ENCODE results near the gene PLA2G6.

Gene PLA2G6

DNA sequence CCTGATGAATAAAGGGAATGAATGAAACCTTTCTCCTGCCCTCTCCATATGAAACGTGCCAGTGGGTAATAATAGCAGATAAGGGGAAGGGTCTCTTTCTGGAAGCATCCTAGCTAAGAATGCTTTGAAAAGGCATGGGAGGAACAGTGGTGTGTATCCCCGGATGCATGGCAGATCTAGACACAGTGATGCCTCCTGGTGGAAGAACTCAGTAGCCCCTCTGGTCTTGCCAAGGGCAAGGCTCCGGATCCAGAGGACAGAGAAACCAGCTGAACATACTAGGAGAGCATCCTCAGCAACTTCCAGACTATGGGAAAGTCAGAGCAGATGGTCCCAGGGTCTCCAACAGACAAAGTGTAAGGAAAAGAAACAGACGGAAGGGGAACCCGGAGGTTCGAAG, 77.5 kb downstream of the PLA2G6 start:
- DNase-seq (ENCODE audit: low spot score), result no peak
- in situ Hi-C loops (cut with MboI; ENCODE audit: low sequenced_read_pairs, unreplicated experiment), result no loop called here

DNA sequence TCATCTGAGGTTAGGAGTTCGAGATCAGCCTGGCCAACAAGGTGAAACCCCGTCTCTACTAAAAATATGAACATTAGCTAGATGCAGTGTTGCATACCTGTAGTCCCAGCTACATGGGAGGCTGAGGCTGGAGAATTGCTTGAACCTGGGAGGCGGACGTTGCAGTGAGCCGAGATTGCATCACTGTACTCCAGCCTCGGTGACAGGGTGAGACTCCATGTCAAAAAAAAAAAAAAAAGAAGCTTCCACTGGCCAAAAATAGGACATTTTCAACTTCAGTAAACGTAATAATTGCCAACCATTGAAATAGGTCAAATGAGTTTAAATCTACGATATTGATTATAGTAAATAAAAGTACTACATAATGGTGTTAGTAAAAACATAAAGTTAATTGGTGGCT, 78.0 kb downstream of the PLA2G6 start:
- in situ Hi-C loops (cut with MboI; ENCODE audit: low sequenced_read_pairs, unreplicated experiment), result no loop called here
- no peak for DNase-seq (ENCODE audit: low spot score)
- TF ChIP-seq, protein P1, sequence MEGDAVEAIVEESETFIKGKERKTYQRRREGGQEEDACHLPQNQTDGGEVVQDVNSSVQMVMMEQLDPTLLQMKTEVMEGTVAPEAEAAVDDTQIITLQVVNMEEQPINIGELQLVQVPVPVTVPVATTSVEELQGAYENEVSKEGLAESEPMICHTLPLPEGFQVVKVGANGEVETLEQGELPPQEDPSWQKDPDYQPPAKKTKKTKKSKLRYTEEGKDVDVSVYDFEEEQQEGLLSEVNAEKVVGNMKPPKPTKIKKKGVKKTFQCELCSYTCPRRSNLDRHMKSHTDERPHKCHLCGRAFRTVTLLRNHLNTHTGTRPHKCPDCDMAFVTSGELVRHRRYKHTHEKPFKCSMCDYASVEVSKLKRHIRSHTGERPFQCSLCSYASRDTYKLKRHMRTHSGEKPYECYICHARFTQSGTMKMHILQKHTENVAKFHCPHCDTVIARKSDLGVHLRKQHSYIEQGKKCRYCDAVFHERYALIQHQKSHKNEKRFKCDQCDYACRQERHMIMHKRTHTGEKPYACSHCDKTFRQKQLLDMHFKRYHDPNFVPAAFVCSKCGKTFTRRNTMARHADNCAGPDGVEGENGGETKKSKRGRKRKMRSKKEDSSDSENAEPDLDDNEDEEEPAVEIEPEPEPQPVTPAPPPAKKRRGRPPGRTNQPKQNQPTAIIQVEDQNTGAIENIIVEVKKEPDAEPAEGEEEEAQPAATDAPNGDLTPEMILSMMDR (IDR thresholded peaks at IDR 0.05; ENCODE audit: borderline replicate concordance, control extremely low read depth, extremely low read depth, insufficient read depth, missing control alignments), result no peak

More for the DNA sequence above, 77.5 kb downstream of the PLA2G6 start:
- TF ChIP-seq, protein P1 (IDR thresholded peaks at IDR 0.05; ENCODE audit: borderline replicate concordance, control extremely low read depth, extremely low read depth, insufficient read depth, missing control alignments), result no peak

DNA sequence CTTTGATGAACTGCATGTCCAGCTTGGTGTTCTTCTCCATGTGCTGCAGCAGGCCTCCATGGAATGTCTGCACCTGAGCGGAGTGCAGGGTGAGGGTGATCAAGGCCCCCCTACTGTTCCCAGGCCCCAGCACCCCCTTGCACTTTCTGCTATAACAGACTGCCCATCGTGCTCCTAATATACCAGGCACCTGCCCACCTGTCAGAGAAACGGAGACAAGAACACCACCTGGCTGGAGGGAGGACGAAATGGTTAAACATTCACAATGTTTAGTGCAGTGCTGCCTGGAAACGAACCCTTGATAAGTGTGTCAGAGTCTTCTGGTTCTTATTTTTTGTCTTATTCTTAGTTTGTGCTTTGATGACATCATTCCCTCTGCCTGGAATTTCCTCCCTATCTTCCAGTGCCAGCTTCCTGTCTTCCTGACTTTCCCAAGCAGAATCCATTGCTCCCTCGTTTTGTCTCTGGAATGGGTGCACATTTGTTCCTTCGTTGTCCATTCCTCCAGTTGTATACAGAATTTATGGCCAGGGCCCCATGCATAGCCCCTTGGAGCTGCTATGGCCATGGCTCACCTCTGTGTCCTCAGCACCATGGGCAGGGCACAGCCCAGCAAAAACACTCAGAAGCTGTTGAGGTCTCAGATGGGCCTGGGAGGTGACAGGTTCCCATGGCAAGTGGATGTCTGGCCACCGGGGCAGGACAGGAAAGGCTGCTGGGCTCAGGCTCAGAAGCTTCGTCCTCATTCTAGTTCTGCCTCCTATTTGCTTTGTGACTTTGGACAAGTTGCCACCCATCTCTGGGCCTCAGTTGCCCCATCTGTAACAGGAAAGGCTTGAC, 83.0 kb downstream of the PLA2G6 start:
- no peak for DNase-seq (ENCODE audit: low spot score)
- in situ Hi-C loops (cut with MboI; ENCODE audit: low sequenced_read_pairs, unreplicated experiment), result no loop called here
- TF ChIP-seq, protein P1 (IDR thresholded peaks at IDR 0.05; ENCODE audit: borderline replicate concordance, control extremely low read depth, extremely low read depth, insufficient read depth, missing control alignments), result no peak

DNA sequence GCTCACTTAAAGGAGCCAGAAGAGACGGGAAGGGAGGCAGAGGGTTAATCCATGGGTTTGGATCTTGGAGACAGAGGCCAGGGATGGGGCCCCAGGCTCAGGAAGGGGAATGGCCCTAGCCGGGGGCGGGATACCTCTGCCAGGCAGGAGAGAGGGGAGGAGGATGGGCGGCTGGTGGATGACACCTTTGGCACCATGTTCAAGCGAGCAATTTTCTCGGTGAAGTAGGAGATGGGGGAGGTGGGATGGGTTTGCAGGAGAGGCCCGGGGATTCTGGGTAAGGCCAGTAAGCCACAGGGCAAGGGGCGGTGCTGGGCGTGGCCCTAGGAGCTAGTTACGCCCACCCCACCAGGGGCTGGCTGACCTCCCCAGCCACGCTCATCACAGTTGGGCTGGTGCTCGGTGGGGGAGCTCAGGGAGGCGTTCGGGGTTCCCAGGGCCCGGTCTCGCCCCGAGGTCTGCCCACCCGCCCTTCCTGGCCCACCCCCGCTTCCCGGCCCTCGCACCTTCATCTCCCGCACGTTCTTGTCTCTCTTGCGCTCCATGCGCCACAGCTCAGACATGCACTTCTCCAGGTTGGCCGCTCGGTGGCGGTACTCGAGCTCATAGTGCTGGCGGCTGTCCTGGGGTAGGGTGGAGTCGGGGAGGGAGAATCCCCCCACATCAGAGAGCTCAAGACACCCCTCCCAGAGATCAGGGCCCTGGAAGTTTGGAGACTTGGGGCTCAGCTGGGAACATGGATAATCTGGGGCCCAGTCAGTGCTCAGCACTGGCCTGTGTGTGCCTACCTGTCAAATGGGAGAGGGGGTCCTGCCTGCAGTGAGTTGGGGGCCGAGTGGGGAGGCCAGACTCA, 83.8 kb downstream of the PLA2G6 start:
- in situ Hi-C loops (cut with MboI; ENCODE audit: low sequenced_read_pairs, unreplicated experiment), result no loop called here
- TF ChIP-seq, protein P1 (IDR thresholded peaks at IDR 0.05; ENCODE audit: borderline replicate concordance, control extremely low read depth, extremely low read depth, insufficient read depth, missing control alignments), result no peak

DNA sequence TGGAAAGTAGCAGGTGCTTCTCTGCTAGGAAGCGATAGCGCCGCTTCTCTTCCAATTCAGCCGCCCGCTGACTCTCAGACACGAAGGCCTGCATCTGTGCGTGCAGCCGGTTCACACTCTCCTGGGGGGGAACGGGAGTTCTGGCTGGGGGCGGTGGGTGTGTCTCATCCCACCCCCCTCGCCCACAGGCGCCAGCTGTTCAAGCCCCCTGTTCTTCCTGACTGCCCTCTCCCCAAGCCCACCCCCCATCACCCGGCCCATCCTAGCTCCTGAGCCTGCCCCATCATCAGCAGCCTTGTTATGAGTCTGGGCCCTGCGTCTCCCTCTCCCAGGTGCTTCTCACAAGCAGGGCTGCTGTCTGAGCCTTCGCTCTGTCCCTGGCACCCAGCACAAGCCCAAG, 84.6 kb downstream of the PLA2G6 start:
- no peak for DNase-seq (ENCODE audit: low spot score)
- TF ChIP-seq, protein P1 (IDR thresholded peaks at IDR 0.05; ENCODE audit: borderline replicate concordance, control extremely low read depth, extremely low read depth, insufficient read depth, missing control alignments), result no peak
- in situ Hi-C loops (cut with MboI; ENCODE audit: low sequenced_read_pairs, unreplicated experiment), result no loop called here

More for the DNA sequence above, 83.8 kb downstream of the PLA2G6 start:
- no peak for DNase-seq (ENCODE audit: low spot score)

DNA sequence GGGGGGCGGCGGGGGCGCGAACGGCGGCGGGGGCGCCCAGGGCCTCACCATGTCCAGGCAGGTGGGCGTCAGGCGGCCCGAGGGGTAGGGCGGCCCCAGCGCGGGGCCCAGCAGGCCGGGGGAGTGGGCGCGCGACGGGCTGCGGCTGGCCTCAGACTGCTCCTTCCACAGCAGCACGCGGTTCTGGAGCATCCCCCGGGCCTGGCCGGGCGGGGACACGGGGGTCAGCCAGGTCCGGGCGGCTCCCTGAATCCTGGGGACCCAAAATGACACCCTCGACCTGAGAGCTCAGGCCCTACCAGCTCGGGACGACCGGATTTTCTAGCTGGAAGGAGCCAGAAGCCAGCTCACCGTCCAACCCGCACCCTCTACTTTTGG, 92.2 kb downstream of the PLA2G6 start:
- in situ Hi-C loops (cut with MboI; ENCODE audit: low sequenced_read_pairs, unreplicated experiment), result no loop called here
- TF ChIP-seq, protein P1 (IDR thresholded peaks at IDR 0.05; ENCODE audit: borderline replicate concordance, control extremely low read depth, extremely low read depth, insufficient read depth, missing control alignments), result no peak
- no peak for DNase-seq (ENCODE audit: low spot score)
